Mucosa of gallbladder (tissue), 1 donor: ENCODE results near the gene GUCY1A1. TPM values are rescaled to one million over a fixed set of nuclear protein-coding genes. Genes with fewer than 3 reads are reported as not detected.
A peak's percentile ranks its signal among the peaks of the same experiment; 100 is the strongest.

ENCODE experiments used
- DNase-seq: peaks from one replicate; pipeline ENCODE4 v3.0.0-alpha.2; 2020; ENCODE audit warnings: low spot score
- total RNA-seq: library from RNA; stranded (reverse); gene quantifications from one replicate; pipeline ENCODE4 v1.2.1, GENCODE V29; 2021
- donor health status: DM: no; HTN: no; CAD: no.

The GUCY1A1 gene
- total RNA-seq, 1 donor from 2014 or later = 20.0 TPM

DNA sequence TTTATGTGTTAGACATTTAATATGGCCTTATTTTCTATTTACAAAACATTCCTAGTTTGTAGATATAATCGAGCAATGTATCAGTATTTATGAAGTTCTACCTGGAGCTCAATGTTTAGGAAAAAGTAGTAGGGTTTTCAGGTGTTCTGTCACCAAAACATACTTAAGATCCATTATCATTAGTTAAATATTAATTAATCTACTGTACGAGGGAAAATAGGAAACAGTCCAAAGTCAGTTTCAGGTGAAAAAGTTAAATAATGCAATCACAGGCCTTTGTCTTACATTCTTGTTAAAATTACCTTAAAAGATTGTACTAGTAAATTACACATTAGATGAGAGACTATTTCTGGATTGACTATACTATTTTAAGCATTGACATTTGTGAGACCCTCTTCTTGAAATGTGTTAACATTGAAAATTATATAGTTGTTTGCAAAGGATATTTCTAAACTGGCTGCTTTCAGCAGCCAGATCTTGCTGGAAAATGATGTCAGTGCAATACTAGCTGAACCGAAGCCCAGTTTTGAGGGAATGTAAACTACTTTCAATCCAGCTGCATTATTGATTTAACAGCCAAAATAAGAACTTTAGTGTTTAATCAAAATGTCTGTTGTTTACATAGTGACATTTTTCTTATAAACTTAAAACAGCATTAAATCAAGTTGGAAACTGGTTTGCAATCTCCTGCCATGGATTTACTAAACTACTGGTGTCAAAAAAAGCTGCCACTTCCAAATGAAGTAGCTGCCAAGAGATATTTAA is 111.5 kb downstream of the GUCY1A1 start:
- DNase-seq = peak; percentile 30

- DNase-seq = no peak
Measured at GRCh38 chr4:155780775-155781174, 114.1 kb downstream of the GUCY1A1 start.

- DNase-seq = no peak
Measured at GRCh38 chr4:155781249-155781831, 114.7 kb downstream of the GUCY1A1 start.

Other genes with a start within 250 kb of the GUCY1A1 start
- gene GUCY1B1, start 92.2 kb downstream of the GUCY1A1 start, total RNA-seq = 13.5 TPM
- not detected for gene ASIC5, start 199.4 kb downstream of the GUCY1A1 start, total RNA-seq
- gene TDO2, start 236.8 kb downstream of the GUCY1A1 start, total RNA-seq = 2.4 TPM